DOHH2 (cell line): Measurements from ENCODE around the gene CEP55.

Experiments used
- H3F3A ChIP-seq: fragments of 200-600 bp; sonication (generic), shearing (Covaris generic); 2 replicates; pipeline ENCODE4 v1.6.0; 2016; ENCODE audit warnings: antibody characterized with exemption, mild to moderate bottlenecking; ENCODE audit not compliant: control insufficient read depth, insufficient read depth
- H3K27ac ChIP-seq: fragments of 200-600 bp; sonication (generic); 2 replicates; pipeline ENCODE4 v1.5.1; 2014; ENCODE audit warnings: low read depth, mild to moderate bottlenecking, low read length, moderate library complexity
- H3K27me3 ChIP-seq: fragments of 200-600 bp; sonication (generic); 2 replicates; pipeline ENCODE4 v1.6.1; 2014; ENCODE audit warnings: mild to moderate bottlenecking, low read length, mixed read lengths; ENCODE audit not compliant: control insufficient read depth
- H3K36me3 ChIP-seq: fragments of 200-600 bp; sonication (generic); 2 replicates; pipeline ENCODE4 v1.6.1; 2014; ENCODE audit warnings: mild to moderate bottlenecking, low read length, moderate library complexity, mixed read lengths; ENCODE audit not compliant: control insufficient read depth
- H3K4me1 ChIP-seq: fragments of 200-600 bp; sonication (generic); 2 replicates; pipeline ENCODE4 v1.6.1; 2014; ENCODE audit warnings: mild to moderate bottlenecking, low read length, mixed read lengths; ENCODE audit not compliant: control insufficient read depth
- H3K4me2 ChIP-seq: fragments of 200-600 bp; sonication (generic); 2 replicates; pipeline ENCODE4 v1.6.0; 2014; ENCODE audit warnings: mild to moderate bottlenecking, low read length, moderate library complexity
- H3K4me3 ChIP-seq: fragments of 200-600 bp; sonication (generic); 2 replicates; pipeline ENCODE4 v1.5.1; 2014; ENCODE audit warnings: mild to moderate bottlenecking, low read length, mixed read lengths
- H3K79me2 ChIP-seq: fragments of 200-600 bp; sonication (generic); 2 replicates; pipeline ENCODE4 v1.6.1; 2014; ENCODE audit warnings: mild to moderate bottlenecking, low read length, mixed read lengths; ENCODE audit not compliant: control insufficient read depth
- H3K9me2 ChIP-seq: fragments of 200-600 bp; sonication (generic); replicated peaks from 2 replicates; pipeline ENCODE4 v1.6.1; 2014; ENCODE audit warnings: mild to moderate bottlenecking, low read length, mixed read lengths; ENCODE audit not compliant: control insufficient read depth
- H3K9me3 ChIP-seq: fragments of 200-600 bp; sonication (generic); 2 replicates; pipeline ENCODE4 v1.6.1; 2014; ENCODE audit warnings: antibody characterized with exemption, low read length, mixed read lengths; ENCODE audit not compliant: control insufficient read depth, insufficient read depth
- H4K20me1 ChIP-seq: fragments of 200-600 bp; sonication (generic); 2 replicates; pipeline ENCODE4 v1.6.0; 2014; ENCODE audit warnings: low read depth, mild to moderate bottlenecking, antibody characterized with exemption, low read length, moderate library complexity; ENCODE audit not compliant: control insufficient read depth, insufficient read depth
- EZH2phosphoT487 ChIP-seq: fragments of 200-600 bp; sonication (generic); IDR thresholded peaks from 2 replicates; pipeline ENCODE4 v1.6.1; 2017; ENCODE audit warnings: borderline replicate concordance, mild to moderate bottlenecking, antibody characterized with exemption, low read length, moderate library complexity, mixed read lengths
- TF ChIP-seq, protein P1 (sequence below): fragments of 200-600 bp; sonication (generic); IDR thresholded peaks from one replicate; pipeline ENCODE4 v1.5.1; 2014; ENCODE audit warnings: antibody characterized with exemption, mild to moderate bottlenecking, low read depth, low read length; ENCODE audit not compliant: poor library complexity, severe bottlenecking

Gene CEP55

DNA sequence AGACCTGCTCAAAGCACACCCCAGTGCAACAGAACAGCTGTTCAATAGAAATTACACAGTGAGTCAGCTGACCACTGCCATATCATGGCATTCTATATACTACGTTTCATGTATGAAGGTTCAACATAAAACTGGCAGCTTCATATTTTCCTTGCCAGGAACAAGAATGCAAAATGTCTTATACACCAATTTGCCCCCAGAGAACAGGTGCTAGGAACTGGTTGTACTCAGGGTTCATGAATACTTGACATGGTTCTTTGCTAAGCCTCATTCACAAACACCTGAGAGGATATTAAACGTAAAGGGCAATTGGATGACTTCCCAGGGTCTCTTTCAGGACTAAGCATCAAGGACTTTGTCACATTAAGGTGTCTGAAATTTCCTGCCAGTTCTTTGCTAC, 21.2 kb upstream of the CEP55 start:
- Histone ChIP-seq H3K9me3 (no peaks in the 10 kb centered on the region), H3F3A (no peaks in the 10 kb centered on the region), H3K36me3 (no peaks in the 10 kb centered on the region), H3K27ac (no peak overlapping the region), H3K4me1 (no peaks in the 10 kb centered on the region), H3K9me2 (no peaks in the 10 kb centered on the region), H3K79me2 (no peaks in the 10 kb centered on the region), H4K20me1 (no peaks in the 10 kb centered on the region), H3K27me3 (0 out of 2 replicates have a peak, but pooled peaks cover 3% of the 10 kb centered on the region), H3K4me3 (no peak overlapping the region), H3K4me2 (no peak overlapping the region)
- no peak for TF ChIP-seq EZH2phosphoT487
- TF ChIP-seq, protein P1, sequence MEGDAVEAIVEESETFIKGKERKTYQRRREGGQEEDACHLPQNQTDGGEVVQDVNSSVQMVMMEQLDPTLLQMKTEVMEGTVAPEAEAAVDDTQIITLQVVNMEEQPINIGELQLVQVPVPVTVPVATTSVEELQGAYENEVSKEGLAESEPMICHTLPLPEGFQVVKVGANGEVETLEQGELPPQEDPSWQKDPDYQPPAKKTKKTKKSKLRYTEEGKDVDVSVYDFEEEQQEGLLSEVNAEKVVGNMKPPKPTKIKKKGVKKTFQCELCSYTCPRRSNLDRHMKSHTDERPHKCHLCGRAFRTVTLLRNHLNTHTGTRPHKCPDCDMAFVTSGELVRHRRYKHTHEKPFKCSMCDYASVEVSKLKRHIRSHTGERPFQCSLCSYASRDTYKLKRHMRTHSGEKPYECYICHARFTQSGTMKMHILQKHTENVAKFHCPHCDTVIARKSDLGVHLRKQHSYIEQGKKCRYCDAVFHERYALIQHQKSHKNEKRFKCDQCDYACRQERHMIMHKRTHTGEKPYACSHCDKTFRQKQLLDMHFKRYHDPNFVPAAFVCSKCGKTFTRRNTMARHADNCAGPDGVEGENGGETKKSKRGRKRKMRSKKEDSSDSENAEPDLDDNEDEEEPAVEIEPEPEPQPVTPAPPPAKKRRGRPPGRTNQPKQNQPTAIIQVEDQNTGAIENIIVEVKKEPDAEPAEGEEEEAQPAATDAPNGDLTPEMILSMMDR, result no peak

DNA sequence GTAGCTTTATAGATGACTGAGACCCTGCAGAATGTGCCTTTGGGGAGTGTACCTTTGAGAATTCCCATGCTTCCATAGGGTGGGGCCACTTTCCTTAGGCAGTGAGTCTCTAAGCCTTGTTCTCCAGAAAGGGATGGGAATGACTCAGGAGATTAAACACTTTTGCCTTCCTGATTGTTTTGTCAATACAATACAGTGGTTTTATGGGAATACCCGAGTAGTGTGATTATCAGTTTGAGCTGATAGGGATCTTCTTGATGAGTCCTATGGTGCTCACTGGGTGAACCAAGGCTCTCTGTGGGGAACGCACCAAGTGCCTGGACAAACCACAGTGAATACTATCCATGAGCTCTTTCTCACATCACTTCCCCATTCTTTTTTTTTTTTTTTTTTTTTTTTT, 20.5 kb upstream of the CEP55 start:
- no peaks in the 10 kb centered on the region for H4K20me1 ChIP-seq
- H3K27me3 ChIP-seq, result peaks cover 7% of the 10 kb centered on the region
- H3K4me2 ChIP-seq, result no peak overlapping the region
- no peaks in the 10 kb centered on the region for H3K36me3 ChIP-seq
- no peaks in the 10 kb centered on the region for H3K79me2 ChIP-seq
- TF ChIP-seq EZH2phosphoT487, result no peak
- TF ChIP-seq, protein P1, result no peak
- H3K9me2 ChIP-seq, result no peaks in the 10 kb centered on the region
- H3K4me3 ChIP-seq, result no peak overlapping the region
- no peaks in the 10 kb centered on the region for H3K4me1 ChIP-seq
- no peaks in the 10 kb centered on the region for H3F3A ChIP-seq
- H3K9me3 ChIP-seq, result no peaks in the 10 kb centered on the region
- H3K27ac ChIP-seq, result no peak overlapping the region

DNA sequence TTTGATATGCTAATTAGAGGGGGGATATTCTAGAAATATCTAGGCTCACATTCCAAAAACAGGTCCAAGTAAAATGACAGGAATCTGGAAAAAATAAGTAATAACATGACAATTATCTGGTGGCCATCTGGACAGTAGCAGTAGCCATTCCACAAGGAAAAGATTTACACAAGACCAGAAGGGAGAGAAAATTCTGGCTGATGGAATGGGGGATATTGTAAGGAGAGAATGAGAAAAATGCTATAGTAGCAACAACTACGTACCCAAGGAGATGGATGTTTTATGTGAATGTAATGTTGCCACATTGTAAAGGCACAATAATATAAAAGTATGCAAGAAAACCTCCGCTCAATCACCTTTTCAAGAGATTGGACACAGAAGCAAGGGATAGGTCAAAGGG, 19.7 kb upstream of the CEP55 start:
- H3F3A ChIP-seq, result no peaks in the 10 kb centered on the region
- no peaks in the 10 kb centered on the region for H3K9me3 ChIP-seq
- no peaks in the 10 kb centered on the region for H3K4me1 ChIP-seq
- H3K36me3 ChIP-seq, result no peaks in the 10 kb centered on the region
- no peak for TF ChIP-seq EZH2phosphoT487
- TF ChIP-seq, protein P1, result no peak
- no peak overlapping the region for H3K27ac ChIP-seq
- H4K20me1 ChIP-seq, result no peaks in the 10 kb centered on the region
- no peak overlapping the region for H3K4me3 ChIP-seq
- peaks cover 16% of the 10 kb centered on the region for H3K27me3 ChIP-seq
- H3K4me2 ChIP-seq, result no peak overlapping the region
- H3K9me2 ChIP-seq, result no peaks in the 10 kb centered on the region
- no peaks in the 10 kb centered on the region for H3K79me2 ChIP-seq

DNA sequence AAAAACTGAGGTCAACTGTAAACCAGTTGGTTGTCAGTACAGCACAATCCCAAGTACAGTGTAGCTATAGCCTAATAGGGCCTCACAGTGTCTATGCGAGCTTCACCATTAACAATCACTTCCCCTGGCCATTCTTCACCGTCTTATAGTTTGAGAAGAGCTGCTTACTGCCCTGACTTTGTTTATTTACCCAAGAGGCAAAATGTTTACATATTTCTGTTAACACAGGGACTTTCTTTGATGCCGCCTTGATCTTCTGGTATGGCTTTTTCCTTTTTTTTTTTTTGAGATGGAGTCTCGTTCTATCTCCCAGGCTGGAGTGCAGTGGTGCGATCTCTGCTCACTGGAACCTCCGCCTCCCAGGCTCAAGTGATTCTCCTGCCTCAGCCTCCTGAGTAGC, 17.5 kb upstream of the CEP55 start:
- Histone ChIP-seq H3K4me3 (no peak overlapping the region), H3K79me2 (no peaks in the 10 kb centered on the region), H3K27me3 (peaks cover 23% of the 10 kb centered on the region), H3K4me2 (no peak overlapping the region), H3K9me2 (no peaks in the 10 kb centered on the region), H3K36me3 (no peaks in the 10 kb centered on the region), H3K27ac (no peak overlapping the region), H3F3A (no peaks in the 10 kb centered on the region), H3K4me1 (peaks cover 6% of the 10 kb centered on the region), H3K9me3 (no peaks in the 10 kb centered on the region), H4K20me1 (no peaks in the 10 kb centered on the region)
- TF ChIP-seq, protein P1, result no peak
- no peak for TF ChIP-seq EZH2phosphoT487
